ENCODE data around the gene ASIC1.

GRCh38 chr12:50105913-50106450 lies 48.6 kb downstream of the ASIC1 start:
- no peak for TF ChIP-seq CTCF (IDR thresholded peaks at IDR 0.05; ENCODE audit: low read length)
- TF ChIP-seq EZH2 (IDR thresholded peaks at IDR 0.05; ENCODE audit: borderline replicate concordance, low read length) = no peak

Measured in OCI-LY1 (cell line).